ENCODE measurements around the gene TMEM232.

Gene TMEM232

DNA sequence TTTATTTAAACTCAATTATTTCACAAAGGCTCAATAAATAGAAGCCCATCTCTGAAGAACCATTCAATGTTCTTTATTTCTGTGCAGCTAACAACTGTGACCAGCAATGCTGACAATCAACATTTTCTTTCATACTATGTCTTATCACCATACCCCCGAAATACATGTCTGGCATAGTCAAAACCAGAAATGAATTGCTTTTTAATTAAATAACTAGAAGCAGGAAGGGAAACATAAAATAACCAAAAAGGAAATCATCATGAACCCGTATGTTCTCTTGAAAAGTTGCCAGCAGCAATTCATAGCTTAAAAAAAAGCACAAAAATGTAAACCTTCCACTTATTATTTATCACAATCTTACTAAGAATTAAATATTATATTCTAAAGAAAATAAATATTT is 212.4 kb downstream of the TMEM232 start:
- DNase-seq (ENCODE audit: low read depth in 2 of 2): no peak

GRCh38 chr5:110512266-110512665 is 214.2 kb downstream of the TMEM232 start:
- no peak for DNase-seq (ENCODE audit: low read depth in 2 of 2)

- no peak for DNase-seq (ENCODE audit: low read depth in 2 of 2)
Observed at GRCh38 chr5:110510146-110510545, 216.3 kb downstream of the TMEM232 start.

GRCh38 chr5:110507972-110508371 is 218.5 kb downstream of the TMEM232 start:
- no peak for DNase-seq (ENCODE audit: low read depth in 2 of 2)

GRCh38 chr5:110506378-110506777 is 220.1 kb downstream of the TMEM232 start:
- no peak for DNase-seq (ENCODE audit: low read depth in 2 of 2)

DNA sequence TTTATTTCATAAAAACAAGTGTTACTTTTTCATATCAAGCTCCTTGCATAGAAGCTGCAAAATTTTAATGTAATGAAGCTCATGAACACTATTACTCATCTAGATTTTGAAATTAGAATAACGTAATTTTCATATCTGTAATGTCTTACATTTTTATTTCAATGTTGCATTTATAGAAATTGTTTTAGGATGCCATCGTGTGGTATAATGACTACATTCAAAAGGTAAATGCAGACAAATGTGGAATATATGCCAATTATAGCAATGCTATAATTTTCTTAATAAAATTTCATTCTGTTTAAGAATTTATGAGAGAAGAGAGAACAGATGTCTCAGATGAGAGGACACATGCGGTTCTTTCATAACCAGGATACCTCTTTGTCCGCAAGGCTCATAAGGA is 230.2 kb downstream of the TMEM232 start:
- DNase-seq (ENCODE audit: low read depth in 2 of 2): no peak

- DNase-seq (ENCODE audit: low read depth in 2 of 2): no peak
Observed at GRCh38 chr5:110492446-110492845, 234.0 kb downstream of the TMEM232 start.

GRCh38 chr5:110478895-110479294 is 247.6 kb downstream of the TMEM232 start:
- DNase-seq (ENCODE audit: low read depth in 2 of 2): no peak

DNA sequence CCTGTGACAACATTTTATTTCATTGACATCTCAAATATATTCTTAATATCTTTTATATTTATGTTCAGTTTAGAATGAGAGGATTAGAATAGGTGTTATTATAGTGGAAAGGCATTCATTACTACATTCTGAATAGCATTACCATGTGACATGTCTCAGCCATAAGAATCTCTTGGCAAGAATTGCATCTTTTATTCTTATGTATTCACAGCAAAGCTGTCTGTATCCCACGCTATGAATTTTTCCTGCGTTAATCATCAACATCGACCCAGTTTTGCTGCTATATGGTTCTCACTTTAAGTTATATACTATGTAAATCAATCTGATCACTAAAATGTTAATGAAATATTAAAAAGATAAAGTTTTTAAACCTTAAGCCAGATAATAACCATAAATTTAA is 248.6 kb downstream of the TMEM232 start:
- DNase-seq (ENCODE audit: low read depth in 2 of 2): no peak

GRCh38 chr5:110476164-110476563 is 250.3 kb downstream of the TMEM232 start:
- no peak for DNase-seq (ENCODE audit: low read depth in 2 of 2)

- no peak for DNase-seq (ENCODE audit: low read depth in 2 of 2)
Observed at GRCh38 chr5:110475529-110475928, 250.9 kb downstream of the TMEM232 start.

DNA sequence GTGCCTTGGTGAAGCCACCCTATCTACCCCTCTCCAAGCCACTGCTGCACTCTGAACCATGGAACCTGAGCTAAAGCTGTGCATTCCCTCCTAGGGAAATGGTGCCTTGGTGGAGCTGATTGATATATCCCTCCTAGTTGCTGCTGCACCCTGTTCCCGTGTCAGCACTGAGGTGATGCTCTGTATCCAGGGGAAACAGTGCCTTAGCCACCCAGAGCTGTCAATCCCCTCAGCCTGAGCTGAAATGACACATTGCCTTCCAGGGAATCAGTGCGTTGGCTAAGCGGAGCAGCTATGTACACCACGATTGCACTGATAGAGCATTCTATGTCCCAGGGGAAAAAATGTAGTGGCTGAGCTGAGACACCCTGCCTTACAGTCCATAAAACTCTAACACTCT is 257.0 kb downstream of the TMEM232 start:
- DNase-seq (ENCODE audit: low read depth in 2 of 2): no peak

DNA sequence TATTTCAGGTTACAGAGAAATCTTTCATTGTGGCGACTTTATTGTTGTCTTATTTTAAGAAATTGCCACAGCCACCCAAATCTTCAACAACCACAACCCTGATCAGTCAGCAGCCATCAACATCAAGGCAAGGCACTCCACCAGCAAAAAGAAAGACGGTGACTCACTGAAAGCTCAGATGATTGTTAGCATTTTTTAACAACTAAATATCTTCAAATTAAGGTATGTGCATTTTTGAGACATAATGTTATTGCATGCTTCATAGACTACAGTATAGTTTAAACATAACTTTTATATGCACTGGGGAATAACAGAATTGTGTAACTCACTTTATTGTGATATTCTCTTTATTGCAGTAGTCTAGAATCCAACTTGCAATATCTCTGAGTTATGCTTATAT is 263.4 kb downstream of the TMEM232 start:
- no peak for DNase-seq (ENCODE audit: low read depth in 2 of 2)

GRCh38 chr5:110460837-110461236 is 265.6 kb downstream of the TMEM232 start:
- no peak for DNase-seq (ENCODE audit: low read depth in 2 of 2)

DNA sequence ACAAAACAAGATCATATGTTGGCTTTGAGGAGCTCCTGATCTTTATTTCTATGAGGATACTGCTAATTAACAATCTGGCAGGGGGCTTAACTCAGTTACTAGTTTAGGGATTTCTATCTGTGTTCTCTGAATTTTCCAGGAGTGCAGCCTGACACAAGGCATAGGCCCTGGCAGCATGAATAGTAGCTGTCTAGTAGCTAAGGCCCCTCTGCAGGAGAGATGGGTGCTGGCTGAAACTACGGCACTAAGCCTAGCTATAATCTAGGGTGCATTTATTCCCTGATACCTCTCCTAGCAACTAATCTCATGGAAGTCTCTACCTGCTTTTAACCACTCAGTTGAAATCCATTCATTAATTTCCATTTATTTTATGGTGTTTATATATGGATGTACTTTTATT is 268.2 kb downstream of the TMEM232 start:
- no peak for DNase-seq (ENCODE audit: low read depth in 2 of 2)

GRCh38 chr5:110442856-110443255 is 283.6 kb downstream of the TMEM232 start:
- DNase-seq (ENCODE audit: low read depth in 2 of 2): no peak

DNA sequence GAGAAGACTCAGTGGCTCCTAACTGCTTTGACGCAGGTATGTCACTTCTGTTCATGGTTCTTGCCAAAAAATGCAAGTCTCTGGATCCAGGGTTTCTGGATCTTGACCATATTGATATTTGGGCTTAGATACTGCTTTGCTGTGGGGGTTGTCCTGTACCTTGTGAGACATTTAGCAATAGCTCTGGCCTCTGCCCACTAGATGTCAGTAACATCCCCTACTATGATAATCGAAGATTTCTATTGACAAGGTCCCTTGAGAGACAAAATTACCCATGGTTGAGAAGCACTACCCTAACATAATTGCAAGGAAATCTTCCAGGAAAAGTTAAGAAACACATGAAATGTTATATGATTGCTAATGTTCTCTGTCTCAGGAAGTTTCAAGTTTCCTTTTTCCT is 285.4 kb downstream of the TMEM232 start:
- no peak for DNase-seq (ENCODE audit: low read depth in 2 of 2)

- no peak for DNase-seq (ENCODE audit: low read depth in 2 of 2)
Observed at GRCh38 chr5:110440058-110440457, 286.4 kb downstream of the TMEM232 start.

- no peak for DNase-seq (ENCODE audit: low read depth in 2 of 2)
Observed at GRCh38 chr5:110439296-110439695, 287.2 kb downstream of the TMEM232 start.

GRCh38 chr5:110435207-110435606 is 291.3 kb downstream of the TMEM232 start:
- DNase-seq (ENCODE audit: low read depth in 2 of 2): no peak

GRCh38 chr5:110431603-110432002 is 294.9 kb downstream of the TMEM232 start:
- DNase-seq (ENCODE audit: low read depth in 2 of 2): no peak

GRCh38 chr5:110414360-110414759 is 312.1 kb downstream of the TMEM232 start:
- no peak for DNase-seq (ENCODE audit: low read depth in 2 of 2)

DNA sequence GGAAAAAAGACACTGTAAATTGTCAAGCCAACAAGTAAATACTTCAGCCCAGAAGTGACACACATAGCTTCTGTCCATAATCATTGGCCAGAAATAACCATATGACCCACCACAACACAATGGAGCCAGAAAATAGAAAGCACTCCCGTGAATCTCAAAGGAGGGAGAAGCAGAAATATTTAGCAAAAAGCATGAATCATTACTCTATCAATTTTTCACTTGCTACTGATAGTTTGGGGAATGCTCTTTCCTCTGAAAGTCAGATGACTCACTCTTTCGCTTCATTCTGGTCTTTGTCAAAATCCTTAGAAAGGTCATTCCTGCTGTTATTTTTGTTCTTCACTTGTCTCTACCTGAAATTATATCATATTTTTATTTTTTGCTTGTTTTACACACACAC is 312.6 kb downstream of the TMEM232 start:
- no peak for DNase-seq (ENCODE audit: low read depth in 2 of 2)

DNA sequence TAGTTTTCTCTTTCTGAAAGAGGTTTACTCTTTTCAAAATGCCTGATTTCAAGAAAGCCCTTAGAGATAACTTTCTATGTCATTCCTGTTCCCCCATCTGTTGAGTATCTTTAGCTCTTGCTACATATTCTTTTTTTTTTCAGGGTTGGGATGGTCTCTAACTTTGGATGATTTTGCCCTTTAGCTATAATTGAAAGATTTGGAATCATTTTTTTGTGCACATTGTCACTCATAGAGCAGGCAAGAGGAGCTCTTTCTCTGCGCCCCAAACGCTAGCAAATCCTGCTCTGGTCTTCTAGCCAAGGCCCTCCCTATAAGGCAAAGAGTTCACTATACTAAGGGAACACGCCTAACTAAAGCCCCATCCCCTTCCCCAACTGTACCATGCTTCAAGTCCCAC is 316.9 kb downstream of the TMEM232 start:
- DNase-seq (ENCODE audit: low read depth in 2 of 2): no peak

DNA sequence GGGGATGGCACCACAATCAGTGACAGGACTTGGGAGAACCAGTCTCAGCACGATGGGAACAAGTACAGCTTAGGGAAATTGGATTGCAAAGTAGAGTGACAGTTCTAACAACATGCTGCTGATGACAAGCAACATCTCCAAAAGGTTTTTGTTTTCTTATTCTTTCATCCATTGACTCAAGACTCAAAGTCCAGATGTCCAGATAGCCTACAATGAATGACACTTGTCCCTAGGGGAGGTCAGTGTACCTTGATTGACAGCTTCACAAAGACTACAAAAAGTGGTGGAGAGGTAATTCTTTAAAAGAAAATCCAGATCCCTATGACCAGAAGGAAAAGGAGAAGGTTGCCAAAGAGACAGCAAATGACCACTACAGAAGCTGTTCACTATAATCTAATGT is 323.9 kb downstream of the TMEM232 start:
- no peak for DNase-seq (ENCODE audit: low read depth in 2 of 2)

Measured in stimulated activated CD8-positive, alpha-beta memory T cell treated with anti-CD3 and anti-CD28 coated beads, Interleukin-7, amount 100 ng/mL, for 1 hour (primary cell).